SJSA1 (cell line): ENCODE results near the gene ZNF575. TPM values are rescaled to one million over a fixed set of nuclear protein-coding genes. Genes with fewer than 3 reads are reported as not detected.
A peak's percentile ranks its signal among the peaks of the same experiment; 100 is the strongest.
"Not testable (repeated sequence)": the region's sequence is repeated elsewhere in the genome, so short reads cannot be mapped to it uniquely, and the experiment has no call there.

ENCODE experiments used
- DNase-seq, 2 experiments: peaks; one replicate each; pipeline ENCODE4 v3.0.0-alpha.2; 2015 to 2020; ENCODE audit warnings: low spot score in 2 of 2, low read depth in 1 of 2
- H3K27ac ChIP-seq: fragments of 250-450 bp; sonication (Bioruptor Pico); 2 replicates; pipeline ENCODE4 v1.5.1; 2020; ENCODE audit warnings: mild to moderate bottlenecking, moderate library complexity
- H3K27me3 ChIP-seq: fragments of 250-450 bp; sonication (Bioruptor Pico); replicated peaks from 2 replicates; pipeline ENCODE4 v1.5.1; 2020; ENCODE audit warnings: mild to moderate bottlenecking, moderate library complexity
- H3K36me3 ChIP-seq: fragments of 250-450 bp; sonication (Bioruptor Pico); 2 replicates; pipeline ENCODE4 v1.5.1; 2020; ENCODE audit warnings: mild to moderate bottlenecking
- H3K4me1 ChIP-seq: fragments of 250-450 bp; sonication (Bioruptor Pico); replicated peaks from 2 replicates; pipeline ENCODE4 v1.6.1; 2021; ENCODE audit warnings: mild to moderate bottlenecking
- H3K4me3 ChIP-seq: fragments of 250-450 bp; sonication (Bioruptor Pico); 2 replicates; pipeline ENCODE4 v1.5.1; 2020; ENCODE audit warnings: mild to moderate bottlenecking
- H3K9me3 ChIP-seq: fragments of 250-450 bp; sonication (Bioruptor Pico); replicated peaks from 2 replicates; pipeline ENCODE4 v1.5.1; 2020; ENCODE audit warnings: mild to moderate bottlenecking
- total RNA-seq: library from RNA; depleted of rRNA; stranded (reverse); fragments of >200 nt; shearing (Covaris generic); gene quantifications from 2 replicates; pipeline ENCODE4 v1.2.3, GENCODE V29; 2014

Gene ZNF575
- total RNA-seq, 1 experiment from 2014 or later, result 0.42 TPM

- H3K27ac ChIP-seq, result no peak overlapping the region
- peaks cover 8% of the 10 kb centered on the region for H3K4me1 ChIP-seq
- no peak overlapping the region for H3K4me3 ChIP-seq
- H3K9me3 ChIP-seq, result no peaks in the 10 kb centered on the region
- no peak for DNase-seq
- no peaks in the 10 kb centered on the region for H3K27me3 ChIP-seq
- H3K36me3 ChIP-seq, result peaks cover 5% of the 10 kb centered on the region
Observed at GRCh38 chr19:43502419-43502976, 30.5 kb upstream of the ZNF575 start.

DNA sequence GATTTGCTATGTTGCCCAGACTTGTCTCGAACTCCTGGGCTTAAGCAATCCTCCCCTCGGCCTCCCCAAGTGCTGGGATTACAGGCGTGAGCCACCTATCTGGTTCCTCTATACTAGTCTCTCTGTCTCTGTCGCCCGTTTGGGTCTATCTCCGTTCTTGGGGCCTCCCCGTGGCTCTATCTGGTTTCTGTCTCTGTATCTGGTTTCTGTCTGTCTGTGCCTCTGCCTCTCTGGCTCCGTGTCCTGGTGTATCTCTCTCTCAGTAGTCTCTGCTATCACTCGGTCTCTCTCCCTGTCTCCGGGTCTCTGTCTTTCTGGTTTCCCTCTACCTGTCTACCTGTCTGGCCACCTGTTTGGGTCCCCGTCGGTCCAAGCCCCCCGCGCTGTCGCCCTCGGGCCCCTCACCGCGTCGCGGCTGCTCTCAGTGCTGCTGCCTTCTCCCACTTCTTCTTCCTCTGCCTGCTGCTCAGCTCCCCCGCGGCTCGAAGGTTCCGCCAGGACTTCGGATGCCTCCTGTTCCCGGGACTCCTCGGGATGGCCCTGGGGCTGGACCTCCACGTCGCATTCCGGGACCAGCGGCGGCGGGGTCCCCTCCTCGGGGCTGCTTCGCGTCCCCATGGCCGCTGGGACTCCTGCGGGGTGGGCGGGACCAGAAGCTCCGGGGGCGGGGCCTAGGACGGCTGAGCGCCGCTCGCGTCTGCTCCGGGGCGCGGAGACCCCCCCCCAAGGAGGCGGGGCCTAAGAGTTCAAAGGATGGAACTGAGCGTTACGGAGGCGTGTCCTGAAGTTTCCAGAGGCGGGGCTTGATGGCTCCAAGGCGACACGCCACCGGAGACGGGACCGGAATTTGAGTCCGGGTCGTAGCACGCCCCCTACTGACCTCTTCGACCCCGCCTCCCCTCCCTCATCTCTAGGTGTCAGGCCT is 29.2 kb upstream of the ZNF575 start:
- H3K27ac ChIP-seq, result peak overlapping the region; percentile 30; the same call in 1 of the 2 replicates
- peaks cover 7% of the 10 kb centered on the region for H3K36me3 ChIP-seq
- peak; percentile 94 to 97 for DNase-seq

DNA sequence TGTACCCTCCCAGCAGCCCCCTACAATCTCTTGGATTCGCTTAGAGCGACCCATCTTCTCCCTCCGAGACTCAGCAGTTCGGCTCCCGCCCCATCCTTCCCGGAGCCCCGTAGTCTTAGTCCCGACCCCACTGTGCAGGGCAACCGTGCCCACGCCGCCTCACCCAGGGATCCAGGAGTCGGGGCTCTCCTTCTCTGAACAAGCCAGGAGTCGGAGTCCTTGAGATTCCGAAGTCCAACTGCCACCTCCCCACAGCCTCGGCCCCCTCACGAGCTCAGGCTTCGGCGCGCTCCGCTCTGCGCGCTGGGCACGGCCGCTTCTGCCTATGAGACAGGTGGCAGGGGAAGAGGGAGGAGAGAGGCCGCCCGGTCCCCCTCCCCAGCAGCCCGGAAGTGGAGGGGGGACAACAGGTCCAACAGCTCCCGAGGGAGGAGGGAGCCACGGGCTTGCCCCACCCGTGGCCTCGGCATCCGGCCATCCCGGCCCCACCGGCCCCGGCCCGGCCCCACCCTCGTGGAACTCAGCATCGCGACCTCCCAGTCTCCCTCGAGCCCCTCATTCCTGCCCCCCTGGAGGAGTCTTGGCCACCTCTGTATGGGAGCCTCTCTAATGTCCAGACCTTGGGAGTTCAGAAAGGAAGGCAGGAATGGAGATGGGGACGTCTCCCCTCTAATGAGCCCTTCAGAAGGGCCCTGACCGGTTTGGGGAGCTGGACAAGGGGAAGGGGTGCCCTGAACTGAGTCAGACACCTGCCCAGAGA is 28.4 kb upstream of the ZNF575 start, which contains the start of gene PHLDB3:
Gene PHLDB3, minus strand, starts transcription at position 321 of the 760 bp plus-strand sequence. CDS start 628 bp downstream, outside the sequence.
- no peak for DNase-seq
- Histone ChIP-seq H3K4me3 (peak within 1 kb of the TSS; percentile 67), H3K4me1 (peaks cover 8% of the 10 kb centered on the region), H3K9me3 (no peaks in the 10 kb centered on the region), H3K27ac (peak within 1 kb of the TSS; percentile 30; the same call in 1 of the 2 replicates), H3K27me3 (no peaks in the 10 kb centered on the region), H3K36me3 (peaks cover 11% of the 10 kb centered on the region)

More for the DNA sequence above, 29.2 kb upstream of the ZNF575 start:
- Histone ChIP-seq H3K4me3 (peak overlapping the region; percentile 67), H3K4me1 (peaks cover 8% of the 10 kb centered on the region), H3K9me3 (no peaks in the 10 kb centered on the region), H3K27me3 (no peaks in the 10 kb centered on the region)

DNA sequence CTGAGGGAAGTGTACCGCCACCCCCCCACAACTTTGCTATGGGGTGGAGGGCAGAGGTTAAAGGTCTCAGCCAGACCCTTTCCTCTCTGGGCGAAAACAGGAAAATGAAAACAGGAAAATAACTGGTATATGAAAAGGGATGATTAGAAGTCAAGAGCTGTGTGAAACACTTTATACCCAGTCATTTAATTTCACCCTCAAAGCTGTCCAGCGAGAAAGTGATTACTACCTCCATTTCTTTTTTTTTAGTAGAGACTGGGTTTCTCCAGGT is 27.9 kb upstream of the ZNF575 start:
- no peak overlapping the region for H3K4me3 ChIP-seq
- H3K27ac ChIP-seq, result no peak overlapping the region
- no peaks in the 10 kb centered on the region for H3K27me3 ChIP-seq
- peaks cover 8% of the 10 kb centered on the region for H3K4me1 ChIP-seq
- no peak for DNase-seq
- peaks cover 14% of the 10 kb centered on the region for H3K36me3 ChIP-seq
- H3K9me3 ChIP-seq, result no peaks in the 10 kb centered on the region

DNA sequence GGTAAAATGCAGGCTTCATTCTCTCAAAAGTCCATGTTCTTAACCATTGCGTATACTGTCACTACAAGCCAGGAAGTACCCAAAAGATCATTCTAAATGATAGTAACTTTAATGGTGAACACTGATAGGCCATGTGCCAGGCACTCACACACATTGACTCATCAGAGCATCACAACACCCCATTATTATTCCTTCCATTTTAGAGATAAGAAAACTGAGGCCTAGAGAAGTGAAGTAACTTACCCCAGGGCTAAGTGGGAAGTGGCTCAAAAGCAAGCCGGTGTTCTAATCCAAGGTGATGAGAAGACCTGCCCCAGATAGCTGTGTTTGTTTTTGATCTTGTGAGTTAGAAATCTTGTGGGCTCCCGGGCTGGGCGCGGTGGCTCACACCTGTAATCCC is 27.0 kb upstream of the ZNF575 start:
- Histone ChIP-seq H3K9me3 (no peaks in the 10 kb centered on the region), H3K27ac (no peak overlapping the region), H3K4me1 (peaks cover 8% of the 10 kb centered on the region), H3K27me3 (no peaks in the 10 kb centered on the region), H3K36me3 (peaks cover 18% of the 10 kb centered on the region), H3K4me3 (no peak overlapping the region)
- DNase-seq, result no peak

DNA sequence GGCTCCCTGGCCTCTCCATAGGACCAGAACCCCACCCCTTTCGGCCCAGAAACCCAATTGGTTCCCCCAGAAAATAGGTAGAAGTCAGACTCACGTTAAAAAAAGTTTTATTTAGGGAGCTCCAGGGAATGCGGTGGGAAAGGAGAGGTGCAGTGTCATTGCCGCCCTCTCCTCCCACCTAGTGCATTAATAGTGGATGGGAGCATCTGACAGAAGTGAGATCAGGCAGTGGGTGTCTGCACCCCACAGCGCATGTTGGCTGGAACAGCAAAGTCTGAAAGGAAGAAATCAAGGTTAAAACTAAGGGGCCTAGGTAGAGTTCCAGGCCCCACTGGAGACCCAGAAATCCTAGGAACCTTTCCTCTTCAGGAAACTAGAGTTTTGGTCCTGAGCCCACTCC is 26.4 kb upstream of the ZNF575 start:
- no peak overlapping the region for H3K27ac ChIP-seq
- no peak for DNase-seq
- H3K36me3 ChIP-seq, result peaks cover 22% of the 10 kb centered on the region
- no peaks in the 10 kb centered on the region for H3K27me3 ChIP-seq
- no peak overlapping the region for H3K4me3 ChIP-seq
- no peaks in the 10 kb centered on the region for H3K9me3 ChIP-seq
- H3K4me1 ChIP-seq, result peaks cover 8% of the 10 kb centered on the region

- Histone ChIP-seq H3K9me3 (no peaks in the 10 kb centered on the region), H3K4me3 (no peak overlapping the region), H3K4me1 (peaks cover 8% of the 10 kb centered on the region), H3K27ac (no peak overlapping the region), H3K27me3 (no peaks in the 10 kb centered on the region), H3K36me3 (peaks cover 22% of the 10 kb centered on the region)
- no peak for DNase-seq
Observed at GRCh38 chr19:43507880-43508279, 25.1 kb upstream of the ZNF575 start.

- no peaks in the 10 kb centered on the region for H3K9me3 ChIP-seq
- H3K36me3 ChIP-seq, result peaks cover 19% of the 10 kb centered on the region
- no peaks in the 10 kb centered on the region for H3K4me1 ChIP-seq
- no peaks in the 10 kb centered on the region for H3K27me3 ChIP-seq
- no peak for DNase-seq
- H3K27ac ChIP-seq, result no peak overlapping the region
- no peak overlapping the region for H3K4me3 ChIP-seq
Observed at GRCh38 chr19:43510713-43511112, 22.3 kb upstream of the ZNF575 start.

DNA sequence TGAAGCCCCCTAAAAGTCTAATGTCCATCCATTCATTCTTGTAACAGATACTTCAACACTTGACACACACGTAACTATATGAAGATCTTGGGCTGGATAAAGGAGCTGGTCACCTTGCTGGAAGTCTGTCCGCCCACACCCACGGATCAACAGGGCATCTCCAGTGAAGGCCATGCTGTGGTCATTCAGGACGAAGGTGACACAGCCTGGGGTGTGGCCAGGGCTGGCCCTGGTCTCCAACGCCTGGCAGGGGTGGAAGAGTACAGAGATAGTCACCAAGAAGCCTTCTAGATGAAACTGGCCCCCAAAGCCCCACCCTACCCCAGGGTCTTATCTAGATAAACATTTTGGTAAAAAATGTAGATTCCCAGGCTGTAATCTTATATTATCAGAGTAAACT is 21.7 kb upstream of the ZNF575 start:
- Histone ChIP-seq H3K27ac (no peak overlapping the region), H3K4me1 (no peaks in the 10 kb centered on the region), H3K27me3 (no peaks in the 10 kb centered on the region), H3K36me3 (peaks cover 22% of the 10 kb centered on the region), H3K4me3 (no peak overlapping the region), H3K9me3 (no peaks in the 10 kb centered on the region)
- DNase-seq, result no peak

- peaks cover 22% of the 10 kb centered on the region for H3K36me3 ChIP-seq
- H3K4me3 ChIP-seq, DNase-seq, H3K9me3 ChIP-seq, H3K4me1 ChIP-seq, H3K27me3 ChIP-seq, H3K27ac ChIP-seq: not testable (repeated sequence)
Observed at GRCh38 chr19:43512399-43512798, 20.6 kb upstream of the ZNF575 start.

GRCh38 chr19:43518051-43518450 is 14.9 kb upstream of the ZNF575 start:
- no peaks in the 10 kb centered on the region for H3K27me3 ChIP-seq
- peaks cover 7% of the 10 kb centered on the region for H3K4me1 ChIP-seq
- H3K4me3 ChIP-seq, result no peak overlapping the region
- no peaks in the 10 kb centered on the region for H3K9me3 ChIP-seq
- H3K36me3 ChIP-seq, result peaks cover 3% of the 10 kb centered on the region; the same call in 1 of the 2 replicates
- no peak overlapping the region for H3K27ac ChIP-seq
- no peak for DNase-seq

DNA sequence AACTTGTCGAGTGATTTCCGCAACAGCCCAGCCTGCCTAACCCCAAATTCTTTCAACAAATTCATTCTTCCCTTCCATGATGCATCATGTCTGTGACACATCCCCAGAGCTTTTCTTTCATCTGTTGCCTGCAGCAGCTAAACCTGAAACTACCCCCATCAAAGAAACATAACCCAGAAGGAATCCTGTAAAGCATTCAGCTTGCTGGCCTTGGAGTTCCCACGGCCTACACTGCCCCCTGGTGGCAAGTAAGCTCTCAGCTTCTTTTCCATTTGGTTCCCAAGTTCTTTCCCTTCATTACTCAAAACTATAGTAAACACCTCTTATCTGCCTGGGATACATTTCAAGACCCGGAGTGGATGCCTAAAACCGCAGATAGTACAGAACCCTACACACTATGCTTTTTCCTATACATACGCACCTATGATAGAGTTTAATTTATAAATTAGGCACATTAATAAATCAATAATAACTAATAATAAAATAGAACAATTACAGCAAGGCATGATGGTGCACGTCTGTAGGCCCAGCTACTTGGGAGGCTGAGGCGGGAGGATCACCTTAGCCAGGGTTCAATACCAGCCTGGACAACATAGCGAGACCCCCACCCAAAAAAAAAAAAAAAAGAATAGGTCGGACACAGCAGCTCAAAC is 13.4 kb upstream of the ZNF575 start:
- peak; percentile 76 to 87 for DNase-seq
- H3K27ac ChIP-seq, result peak overlapping the region; percentile 69

DNA sequence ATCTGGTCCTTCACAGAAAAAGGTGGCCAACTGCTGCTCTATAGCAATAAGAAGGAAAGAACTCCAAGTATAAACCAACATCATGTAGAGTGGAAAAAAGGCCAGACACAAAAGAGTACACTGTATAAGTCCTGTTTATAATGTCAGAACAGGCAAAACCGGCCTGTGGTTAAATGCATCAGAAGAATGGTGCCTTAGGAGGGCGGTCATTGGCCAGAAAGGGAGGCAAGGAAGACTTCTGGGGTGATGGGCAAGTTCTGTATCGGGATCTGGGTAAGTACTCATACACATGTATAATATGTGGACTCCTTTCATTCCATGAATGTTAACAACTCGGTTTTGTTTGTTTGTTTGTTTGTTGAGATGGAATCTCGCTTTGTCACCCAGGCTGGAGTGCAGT is 10.1 kb upstream of the ZNF575 start:
- DNase-seq, result no peak
- no peaks in the 10 kb centered on the region for H3K27me3 ChIP-seq
- H3K36me3 ChIP-seq, result no peaks in the 10 kb centered on the region; the same call in 1 of the 2 replicates
- no peaks in the 10 kb centered on the region for H3K9me3 ChIP-seq
- no peak overlapping the region for H3K27ac ChIP-seq
- no peak overlapping the region for H3K4me3 ChIP-seq
- H3K4me1 ChIP-seq, result peaks cover 27% of the 10 kb centered on the region

More for the DNA sequence above, 13.4 kb upstream of the ZNF575 start:
- H3K27me3 ChIP-seq, result no peaks in the 10 kb centered on the region
- H3K36me3 ChIP-seq, result peaks cover 3% of the 10 kb centered on the region
- H3K9me3 ChIP-seq, result no peaks in the 10 kb centered on the region
- H3K4me3 ChIP-seq, result no peak overlapping the region
- H3K4me1 ChIP-seq, result peaks cover 15% of the 10 kb centered on the region
